Measurements from ENCODE around the gene PROC. TPM values are rescaled to one million over a fixed set of nuclear protein-coding genes. Genes with fewer than 3 reads are reported as not detected.

The PROC gene
- total and polyA plus RNA-seq, 12 donors, result 0.10 to 0.16 TPM; not detected in 10

DNA sequence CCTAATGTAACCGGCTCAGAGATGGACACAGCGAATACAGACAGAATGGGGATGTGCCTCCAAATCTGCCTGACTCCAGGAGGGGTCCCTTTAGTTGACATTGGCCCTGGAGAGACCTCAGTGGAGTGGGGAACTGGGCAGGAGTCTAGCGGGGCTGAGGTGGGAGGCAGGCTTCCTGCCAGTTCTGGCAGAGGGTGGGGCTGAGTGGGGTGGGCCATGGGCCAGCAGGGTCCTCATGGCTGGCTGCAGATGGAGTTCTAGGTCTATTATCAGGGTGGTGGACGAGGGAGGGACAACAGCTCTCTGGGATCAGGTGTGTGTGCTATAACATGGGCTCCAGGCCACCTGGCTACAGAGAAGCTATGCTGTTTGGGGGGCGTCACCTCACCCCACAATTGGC, 21.1 kb downstream of the PROC start:
- WGBS, 4 donors, result 77 to 84% (median 79%) methylated on average over 3 to 5 of the region's 5 CpGs
- no peak overlapping the region for H3K4me3 ChIP-seq
- no peak overlapping the region for H3K27ac ChIP-seq
- TF ChIP-seq, protein P1, sequence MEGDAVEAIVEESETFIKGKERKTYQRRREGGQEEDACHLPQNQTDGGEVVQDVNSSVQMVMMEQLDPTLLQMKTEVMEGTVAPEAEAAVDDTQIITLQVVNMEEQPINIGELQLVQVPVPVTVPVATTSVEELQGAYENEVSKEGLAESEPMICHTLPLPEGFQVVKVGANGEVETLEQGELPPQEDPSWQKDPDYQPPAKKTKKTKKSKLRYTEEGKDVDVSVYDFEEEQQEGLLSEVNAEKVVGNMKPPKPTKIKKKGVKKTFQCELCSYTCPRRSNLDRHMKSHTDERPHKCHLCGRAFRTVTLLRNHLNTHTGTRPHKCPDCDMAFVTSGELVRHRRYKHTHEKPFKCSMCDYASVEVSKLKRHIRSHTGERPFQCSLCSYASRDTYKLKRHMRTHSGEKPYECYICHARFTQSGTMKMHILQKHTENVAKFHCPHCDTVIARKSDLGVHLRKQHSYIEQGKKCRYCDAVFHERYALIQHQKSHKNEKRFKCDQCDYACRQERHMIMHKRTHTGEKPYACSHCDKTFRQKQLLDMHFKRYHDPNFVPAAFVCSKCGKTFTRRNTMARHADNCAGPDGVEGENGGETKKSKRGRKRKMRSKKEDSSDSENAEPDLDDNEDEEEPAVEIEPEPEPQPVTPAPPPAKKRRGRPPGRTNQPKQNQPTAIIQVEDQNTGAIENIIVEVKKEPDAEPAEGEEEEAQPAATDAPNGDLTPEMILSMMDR (IDR thresholded peaks at IDR 0.05), result no peak
- no peak for TF ChIP-seq POLR2A (IDR thresholded peaks at IDR 0.05)
- no peaks in the 10 kb centered on the region for H3K4me1 ChIP-seq (replicated peaks in 1 of 2)
- intact Hi-C loops (cut with DNase I), result no loop called here
- no peaks in the 10 kb centered on the region for H3K27me3 ChIP-seq
- H3K36me3 ChIP-seq (replicated peaks in 1 of 2), result no peaks in the 10 kb centered on the region
- no peak for DNase-seq
- no peaks in the 10 kb centered on the region for H3K9me3 ChIP-seq (replicated peaks in 1 of 3)

DNA sequence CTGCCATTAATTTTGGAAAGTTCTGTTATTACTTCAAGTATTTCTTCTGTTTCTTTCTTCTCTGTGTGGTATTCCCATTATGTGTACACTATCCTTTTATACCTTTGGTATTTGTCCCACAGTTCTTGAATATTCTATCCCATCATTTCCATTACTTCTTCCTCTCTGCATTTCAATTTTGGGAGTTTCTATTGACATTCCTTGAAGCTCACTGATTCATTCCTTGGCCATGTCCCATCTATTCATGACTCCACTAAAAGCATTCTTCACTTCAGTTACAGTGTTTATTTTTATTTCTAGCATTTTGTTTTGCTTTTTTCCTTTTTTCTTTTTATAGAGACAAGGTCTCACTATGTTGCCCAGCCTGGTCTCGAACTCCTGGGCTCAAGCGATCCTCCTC, 30.3 kb downstream of the PROC start:
- TF ChIP-seq POLR2A (IDR thresholded peaks at IDR 0.05), result no peak
- TF ChIP-seq, protein P1 (IDR thresholded peaks at IDR 0.05), result no peak
- H3K4me1 ChIP-seq (replicated peaks in 1 of 2), result no peaks in the 10 kb centered on the region
- intact Hi-C loops (cut with DNase I), result no loop called here

DNA sequence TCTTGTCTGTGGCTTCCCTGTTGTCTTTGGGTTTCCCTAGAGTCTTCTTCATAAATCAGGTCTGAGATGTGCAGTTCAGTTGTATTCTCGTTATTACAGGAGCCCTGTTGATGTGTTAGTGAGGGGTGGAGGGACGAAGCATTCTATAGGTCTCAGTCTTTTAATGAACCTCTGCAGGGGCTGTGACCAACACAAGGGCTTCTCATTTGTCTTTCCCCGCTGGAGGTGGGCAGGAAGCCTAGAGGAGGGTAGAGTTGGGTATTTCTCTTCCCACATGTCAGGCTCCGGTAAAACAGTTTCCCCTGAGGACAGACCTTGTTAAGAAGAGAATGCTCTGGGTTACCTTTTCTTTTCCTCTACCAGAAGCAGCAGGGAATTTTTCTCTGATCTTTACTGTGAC, 31.2 kb downstream of the PROC start:
- H3K27ac ChIP-seq, result no peak overlapping the region
- no peaks in the 10 kb centered on the region for H3K4me1 ChIP-seq (replicated peaks in 1 of 2)
- no peaks in the 10 kb centered on the region for H3K36me3 ChIP-seq (replicated peaks in 1 of 2)
- H3K27me3 ChIP-seq, result no peaks in the 10 kb centered on the region
- TF ChIP-seq, protein P1 (IDR thresholded peaks at IDR 0.05), result no peak
- TF ChIP-seq POLR2A (IDR thresholded peaks at IDR 0.05), result no peak
- 76 to 93% (median 82%) methylated on average over 4 of the region's 4 CpGs for WGBS, 4 donors
- DNase-seq, result no peak
- intact Hi-C loops (cut with DNase I), result no loop called here
- H3K9me3 ChIP-seq (replicated peaks in 1 of 3), result peaks cover 0 to 5% (median 0%) of the 10 kb centered on the region in 3 donors
- H3K4me3 ChIP-seq, result no peak overlapping the region

More for the DNA sequence above, 30.3 kb downstream of the PROC start:
- Histone ChIP-seq H3K36me3 (replicated peaks in 1 of 2) (no peaks in the 10 kb centered on the region), H3K27ac (no peak overlapping the region), H3K27me3 (no peaks in the 10 kb centered on the region), H3K9me3 (replicated peaks in 1 of 3) (peaks cover 0 to 5% (median 0%) of the 10 kb centered on the region in 3 donors), H3K4me3 (no peak overlapping the region)
- 87 to 97% (median 92%) methylated on average over 2 of the region's 2 CpGs for WGBS, 4 donors
- DNase-seq, result no peak

DNA sequence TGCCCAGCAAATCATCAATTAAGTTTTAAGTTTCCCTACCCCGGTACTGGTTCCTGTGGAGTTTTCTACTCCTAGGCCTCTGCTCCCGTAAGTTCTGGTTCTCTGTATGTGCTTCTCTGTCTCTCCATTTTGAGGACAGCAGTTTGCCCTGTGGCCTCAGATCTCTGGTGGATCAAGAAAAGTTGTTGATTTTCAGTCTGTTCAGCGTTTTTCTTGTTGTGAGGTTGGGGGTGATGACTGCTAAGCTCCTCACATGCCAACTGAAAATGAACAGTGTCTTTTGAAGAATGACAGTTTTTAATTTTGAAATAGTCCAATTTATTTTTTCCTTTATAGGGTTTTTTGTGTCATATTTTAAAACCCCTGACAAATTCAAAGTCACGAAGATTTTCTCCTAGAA, 31.7 kb downstream of the PROC start:
- DNase-seq, result no peak
- Histone ChIP-seq H3K36me3 (replicated peaks in 1 of 2) (no peaks in the 10 kb centered on the region), H3K27me3 (no peaks in the 10 kb centered on the region), H3K9me3 (replicated peaks in 1 of 3) (peaks cover 0 to 3% (median 0%) of the 10 kb centered on the region in 3 donors), H3K4me3 (no peak overlapping the region), H3K4me1 (replicated peaks in 1 of 2) (no peaks in the 10 kb centered on the region), H3K27ac (no peak overlapping the region)
- TF ChIP-seq, protein P1 (IDR thresholded peaks at IDR 0.05), result no peak
- TF ChIP-seq POLR2A (IDR thresholded peaks at IDR 0.05), result no peak
- 87 to 92% (median 91%) methylated on average over 4 of the region's 4 CpGs for WGBS, 4 donors
- intact Hi-C loops (cut with DNase I), result no loop called here

Data from adrenal gland (tissue), 12 donors.